DMS79 treated with DMSO at 0.1 percent for 48 hours (cell line): ENCODE results near the gene UBASH3A.

ENCODE experiments used
- DNase-seq: peaks from one replicate; lab custom pipeline; 2025; lab: John Stamatoyannopoulos, UW

The UBASH3A gene

DNA sequence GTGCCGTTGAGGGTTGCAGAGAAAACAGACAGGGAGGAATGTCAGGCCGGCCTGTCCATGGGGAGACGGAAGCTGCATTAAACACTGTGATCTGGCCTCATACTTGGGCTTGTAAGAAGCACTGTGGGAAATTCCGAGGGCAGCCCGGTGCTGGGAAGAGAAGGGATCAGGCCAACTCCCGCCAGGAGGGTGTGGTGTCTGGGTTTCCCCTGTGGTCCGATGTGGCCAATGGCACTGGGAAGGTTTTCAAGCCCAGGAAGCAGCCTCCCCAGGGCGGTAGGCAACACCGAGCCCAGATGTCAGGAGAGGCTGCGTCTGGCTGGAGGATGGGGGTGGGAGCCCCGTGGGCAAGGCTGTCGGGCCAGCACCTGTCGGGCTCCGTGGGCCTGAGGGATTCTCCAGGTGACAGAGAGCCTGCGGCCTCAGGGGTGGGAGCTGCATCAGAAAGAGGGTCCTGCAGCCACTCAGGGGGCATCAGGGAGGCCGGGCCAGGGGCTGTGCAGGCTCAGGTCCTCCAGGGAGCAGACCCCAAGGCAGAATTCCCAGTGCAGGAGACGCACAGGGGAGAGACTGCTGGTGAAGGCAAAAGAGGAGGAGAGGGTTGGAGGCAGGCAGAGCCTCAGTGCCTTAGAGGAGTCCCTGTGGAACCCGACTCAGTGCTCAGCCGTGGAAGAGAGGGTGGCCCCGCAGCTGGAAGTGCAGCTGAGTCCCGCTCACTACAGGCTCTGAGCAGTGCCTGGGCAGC lies 8.4 kb downstream of the UBASH3A start:
- DNase-seq, result no peak

DNA sequence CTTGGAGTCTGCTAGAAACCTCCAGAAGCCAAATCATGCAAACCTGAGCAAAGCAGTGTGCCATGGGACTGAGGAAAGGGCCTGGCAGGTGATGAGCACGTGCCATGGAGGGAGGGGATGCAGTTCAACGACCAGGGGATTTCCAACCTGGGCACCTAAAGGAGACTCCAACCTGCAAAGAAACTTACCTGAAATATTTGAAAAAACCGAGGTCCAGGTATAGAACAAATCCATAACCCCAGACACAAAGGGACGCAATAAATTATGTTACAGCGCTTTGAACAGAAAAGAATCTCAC lies 8.9 kb downstream of the UBASH3A start:
- no peak for DNase-seq

- no peak for DNase-seq
Measured at GRCh38 chr21:42413093-42413492, 9.4 kb downstream of the UBASH3A start.

GRCh38 chr21:42413500-42413899 lies 9.8 kb downstream of the UBASH3A start:
- DNase-seq, result no peak

DNA sequence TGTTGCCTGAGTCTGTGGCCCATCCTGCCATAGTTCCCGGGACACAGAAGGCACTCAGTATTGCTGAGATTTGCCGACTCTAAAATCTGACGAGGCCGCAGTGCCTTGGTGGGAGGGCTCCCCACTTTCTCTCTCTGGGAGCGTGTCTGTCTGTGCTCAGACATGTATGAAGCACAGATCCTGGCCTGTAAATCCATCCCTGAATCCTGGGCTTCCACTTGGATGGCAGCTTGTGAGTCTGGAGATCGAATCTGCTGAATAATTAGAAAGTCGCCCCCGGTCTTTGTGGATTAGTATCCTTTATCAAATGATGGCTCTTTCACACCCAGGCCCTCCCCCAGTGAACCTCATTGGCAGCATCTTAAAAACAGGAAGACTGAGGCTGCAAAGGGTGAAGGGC lies 10.4 kb downstream of the UBASH3A start:
- DNase-seq, result no peak

DNA sequence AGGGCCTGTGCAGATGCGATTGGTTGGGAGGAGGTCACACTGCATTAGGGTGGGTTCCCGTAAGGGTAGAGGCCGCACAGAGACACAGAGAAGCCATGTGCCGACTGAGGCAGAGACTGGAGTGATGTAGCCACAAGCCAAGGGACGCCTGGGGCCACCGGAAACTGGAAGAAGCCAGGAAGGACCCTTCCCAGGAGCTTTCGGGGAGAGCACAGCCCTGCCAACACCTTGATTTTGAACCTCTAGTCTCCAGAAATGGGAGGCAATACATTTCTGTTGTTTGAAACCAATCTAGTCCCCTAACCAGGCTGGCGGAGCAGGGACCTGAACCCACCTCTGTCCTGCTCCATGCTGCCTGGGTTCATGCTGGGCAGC lies 10.8 kb downstream of the UBASH3A start:
- DNase-seq, result no peak

GRCh38 chr21:42414928-42415769 lies 11.4 kb downstream of the UBASH3A start:
- DNase-seq, result no peak

DNA sequence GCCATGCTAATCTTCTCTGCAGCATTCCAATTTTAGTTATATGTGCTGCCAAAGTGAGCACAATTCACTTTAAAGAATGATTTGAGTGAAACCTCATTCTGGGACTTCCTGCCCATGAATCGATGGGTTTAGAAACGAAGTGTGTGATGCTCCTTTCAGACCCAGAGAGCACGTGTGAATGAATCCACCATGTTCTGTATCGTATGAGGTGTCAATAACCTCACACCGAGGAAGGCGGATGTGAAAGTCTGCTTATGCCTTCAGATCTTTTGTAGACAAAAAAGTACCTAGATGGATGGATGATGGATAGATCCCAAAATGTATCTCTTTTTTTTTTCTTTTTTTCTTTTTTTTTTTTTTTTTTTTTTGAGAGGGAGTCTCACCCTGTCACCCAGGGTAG lies 13.8 kb downstream of the UBASH3A start:
- no peak for DNase-seq

DNA sequence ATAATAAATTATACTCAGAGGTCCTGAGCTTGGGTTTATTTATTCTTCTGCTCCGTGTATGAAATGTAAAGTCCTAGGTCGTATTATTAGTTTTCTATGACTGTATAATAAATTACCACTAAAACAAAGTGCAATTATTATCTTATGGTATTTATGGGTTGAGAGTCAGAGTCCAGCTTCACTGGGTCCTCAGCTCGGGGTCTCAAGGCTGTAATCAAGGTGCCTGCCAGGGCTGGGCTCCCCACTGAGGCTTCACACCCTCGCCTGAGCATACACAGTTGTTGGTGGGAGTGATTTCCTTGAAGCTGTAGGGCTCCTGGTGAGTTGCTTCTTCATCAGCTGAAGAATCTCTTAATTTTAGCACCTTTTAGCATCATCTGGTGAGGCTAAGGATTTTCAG lies 15.2 kb downstream of the UBASH3A start:
- no peak for DNase-seq

GRCh38 chr21:42419845-42420244 lies 16.1 kb downstream of the UBASH3A start:
- no peak for DNase-seq

DNA sequence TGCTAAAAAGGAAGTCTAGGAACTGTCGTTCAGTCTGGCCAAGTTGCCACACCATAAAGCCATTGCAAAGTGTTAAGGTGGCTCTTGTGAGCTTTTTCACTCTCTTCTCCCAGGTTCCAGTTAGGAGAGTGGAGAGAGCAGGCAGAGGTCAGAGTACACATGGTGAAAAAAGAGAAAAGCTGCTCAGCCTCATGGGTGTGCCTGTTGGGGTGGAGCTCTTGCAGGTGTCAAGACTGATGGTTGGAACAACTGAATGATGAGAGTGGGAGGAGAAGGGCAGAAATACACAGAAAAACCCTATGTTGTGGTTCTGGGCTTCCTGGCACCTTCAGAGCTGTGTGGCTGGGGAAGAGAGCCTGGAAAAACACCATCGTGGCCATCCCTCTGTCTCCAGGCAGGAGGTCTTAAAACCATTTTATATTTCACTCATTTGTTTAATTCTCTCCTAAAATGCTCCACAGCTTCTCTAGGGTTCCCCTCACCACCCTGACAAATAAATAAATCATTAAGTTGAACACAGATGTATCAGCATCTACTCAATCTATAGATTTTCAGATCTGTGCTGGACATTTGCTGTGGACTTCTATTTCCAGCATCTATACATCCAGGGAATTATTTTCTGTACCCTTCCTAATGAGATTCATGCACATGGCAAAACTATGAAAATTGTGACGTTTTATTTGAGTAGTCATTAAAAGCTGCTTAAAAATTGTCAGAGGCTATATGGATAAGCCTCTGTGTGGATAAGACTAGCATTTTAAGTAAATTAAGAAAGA lies 17.5 kb downstream of the UBASH3A start:
- DNase-seq, result no peak

GRCh38 chr21:42423197-42423675 lies 19.5 kb downstream of the UBASH3A start:
- no peak for DNase-seq

DNA sequence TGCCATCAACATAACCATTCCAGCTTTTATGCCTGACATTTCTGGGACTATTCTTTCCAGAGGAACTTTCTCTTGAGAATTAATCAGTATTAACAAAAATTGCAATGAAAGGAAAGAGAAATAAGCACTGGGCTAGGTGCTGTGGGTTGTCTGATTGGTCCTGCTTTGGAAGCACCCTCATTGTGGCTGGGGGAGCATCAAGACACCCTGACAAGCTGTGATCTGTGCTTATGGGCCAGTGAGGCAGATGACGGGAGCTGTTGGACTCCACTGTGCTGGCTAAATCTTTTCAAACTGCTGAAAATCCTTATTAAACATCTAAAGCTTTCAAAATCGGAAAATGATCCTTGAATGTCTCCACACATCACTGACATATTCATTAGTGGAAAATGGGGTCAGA lies 20.0 kb downstream of the UBASH3A start:
- no peak for DNase-seq

DNA sequence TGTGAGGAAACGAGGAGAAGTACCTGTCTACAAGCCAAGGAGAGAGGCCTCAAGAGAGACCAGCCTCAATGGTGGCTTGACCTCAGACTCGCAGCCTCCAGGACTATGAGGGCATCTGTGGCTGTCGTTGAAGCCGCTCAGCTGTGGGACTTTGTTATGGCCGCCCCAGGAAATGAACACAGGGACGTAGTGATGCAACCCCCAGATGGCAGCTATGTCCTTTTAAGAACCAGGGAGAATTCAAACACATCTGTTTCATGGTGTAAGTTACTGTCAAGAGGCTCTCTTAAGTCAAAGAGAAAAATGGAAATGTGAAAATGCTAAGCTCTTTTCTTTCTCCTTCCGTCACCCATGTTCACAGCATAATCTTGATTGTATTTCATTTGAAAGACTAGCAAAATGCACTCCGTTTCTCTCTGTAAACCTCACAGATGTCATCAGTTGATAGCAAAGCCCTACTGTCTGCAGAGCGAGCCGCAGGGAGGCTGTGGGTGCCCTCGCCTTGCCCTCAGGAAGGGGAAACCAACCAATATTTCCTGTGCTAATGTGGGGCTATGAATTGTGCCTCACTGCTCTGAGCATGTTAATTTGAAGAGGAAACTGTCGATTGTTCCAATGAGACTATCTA lies 21.3 kb downstream of the UBASH3A start:
- DNase-seq, result no peak

DNA sequence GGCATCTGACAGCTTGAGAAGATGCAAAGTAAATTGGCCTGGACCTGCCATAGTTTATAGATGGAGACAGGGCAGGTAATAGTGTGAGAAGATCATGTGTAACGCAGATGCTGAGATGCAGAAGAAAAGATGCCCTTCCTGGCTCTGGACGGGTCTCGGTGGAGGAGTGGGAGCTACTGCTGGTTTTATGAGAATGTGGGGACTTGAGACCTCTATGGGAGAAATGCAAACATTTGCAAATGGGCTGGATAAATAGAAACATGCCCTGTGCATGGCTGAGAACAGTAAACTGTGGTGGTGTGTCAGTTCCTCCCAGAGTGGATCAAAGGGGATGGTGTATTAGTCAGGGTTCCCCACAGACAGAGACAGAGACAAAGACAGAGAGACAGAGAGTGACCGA lies 21.9 kb downstream of the UBASH3A start:
- DNase-seq, result no peak

GRCh38 chr21:42426424-42426823 lies 22.7 kb downstream of the UBASH3A start:
- peak; percentile 26 for DNase-seq

- no peak for DNase-seq
Measured at GRCh38 chr21:42426876-42427480, 23.3 kb downstream of the UBASH3A start.

DNA sequence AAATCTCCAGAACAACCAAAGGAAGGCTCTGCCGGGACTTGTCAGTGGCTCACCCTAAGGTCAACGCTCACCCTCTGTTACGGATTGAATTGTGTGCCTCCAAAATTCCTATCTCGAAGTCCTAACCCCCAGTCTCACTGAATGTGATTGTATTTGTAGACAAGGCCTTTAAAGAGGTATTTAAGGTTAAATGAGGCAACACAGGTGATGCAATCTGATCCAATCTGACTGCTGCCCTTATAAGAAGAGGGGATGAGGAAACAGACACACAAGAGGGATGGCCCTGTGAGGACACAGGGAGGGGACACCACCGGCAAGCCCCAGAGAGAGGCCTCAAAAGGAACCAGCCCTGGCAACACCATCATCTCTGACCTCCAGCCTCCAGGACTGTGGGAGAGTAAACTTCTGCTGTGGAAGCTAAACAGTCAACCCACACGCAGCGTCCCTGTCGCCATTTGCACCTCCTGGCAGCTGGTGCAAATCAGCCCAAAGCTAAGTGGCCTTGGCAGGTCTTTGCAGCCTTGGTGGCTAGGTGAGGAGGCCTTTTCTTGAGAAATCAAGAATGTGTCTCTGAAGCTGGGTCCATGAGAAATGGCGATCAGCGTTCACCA lies 24.2 kb downstream of the UBASH3A start:
- no peak for DNase-seq

GRCh38 chr21:42429021-42429420 lies 25.3 kb downstream of the UBASH3A start:
- DNase-seq, result no peak

- DNase-seq, result no peak
Measured at GRCh38 chr21:42429856-42430255, 26.2 kb downstream of the UBASH3A start.

- DNase-seq, result no peak
Measured at GRCh38 chr21:42430521-42430920, 26.8 kb downstream of the UBASH3A start.
